GM12878 (cell line): ENCODE results near the gene HSD17B11. TPM values are rescaled to one million over a fixed set of nuclear protein-coding genes. Genes with fewer than 3 reads are reported as not detected.

Experiments used
- BACH1 ChIP-seq: fragments of 450-650 bp; IDR thresholded peaks from 2 replicates; pipeline ENCODE4 v1.6.1; 2017; ENCODE audit warnings: mild to moderate bottlenecking, borderline replicate concordance
- BRCA1 ChIP-seq: IDR thresholded peaks from 2 replicates; pipeline ENCODE4 v1.6.1; 2011; ENCODE audit warnings: low read depth, low read length, improper control_type of control experiment
- CBFB ChIP-seq: IDR thresholded peaks from 2 replicates; pipeline ENCODE4 v1.6.1; 2016; ENCODE audit warnings: antibody characterized with exemption, low read depth
- CREB1 ChIP-seq: IDR thresholded peaks from 2 replicates; pipeline ENCODE4 v1.6.1; 2012; ENCODE audit warnings: low read depth, mild to moderate bottlenecking, inconsistent platforms
- EGR1 ChIP-seq, 2 experiments: IDR thresholded peaks; 1 replicate in 1 of 2; 2 replicates in 1 of 2; pipeline ENCODE4 v1.6.1; 2011 to 2012; ENCODE audit warnings: low read depth in 2 of 2, low read length in 2 of 2, borderline replicate concordance in 1 of 2, mild to moderate bottlenecking in 1 of 2, moderate library complexity in 1 of 2
- GABPA ChIP-seq: IDR thresholded peaks from 2 replicates; pipeline ENCODE4 v1.6.1; 2014; ENCODE audit warnings: antibody characterized with exemption, low read depth, mild to moderate bottlenecking, inconsistent platforms
- JUND ChIP-seq: IDR thresholded peaks from 2 replicates; pipeline ENCODE4 v1.6.1; 2012; ENCODE audit warnings: low read depth, mild to moderate bottlenecking, low read length, improper control_type of control experiment, moderate library complexity
- RAD51 ChIP-seq: fragments of 450-650 bp; IDR thresholded peaks from 2 replicates; pipeline ENCODE4 v1.6.1; 2016; ENCODE audit warnings: moderate library complexity, mild to moderate bottlenecking, inconsistent platforms
- RCOR1 ChIP-seq: conservative IDR thresholded peaks from 2 replicates; pipeline ENCODE4 v1.6.1; 2012; ENCODE audit warnings: low read depth, low read length, improper control_type of control experiment
- RELA ChIP-seq: fragments of 450-650 bp; IDR thresholded peaks from 2 replicates; pipeline ENCODE4 v1.8.0; 2014; ENCODE audit warnings: borderline replicate concordance; ENCODE audit not compliant: partially characterized antibody
- SIX5 ChIP-seq: IDR thresholded peaks from 2 replicates; pipeline ENCODE4 v1.6.1; 2011; ENCODE audit warnings: mild to moderate bottlenecking, low read depth, low read length, moderate library complexity; ENCODE audit not compliant: severe bottlenecking
- SREBF2 ChIP-seq: IDR thresholded peaks from 2 replicates; pipeline ENCODE4 v1.6.1; 2012; ENCODE audit warnings: mild to moderate bottlenecking, low read length
- ZNF207 ChIP-seq: fragments of 450-650 bp; IDR thresholded peaks from 2 replicates; pipeline ENCODE4 v1.6.1; 2014; ENCODE audit warnings: antibody characterized with exemption, mild to moderate bottlenecking, borderline replicate concordance
- ZNF217 ChIP-seq: fragments of 450-650 bp; IDR thresholded peaks from 2 replicates; pipeline ENCODE4 v1.6.1; 2017; ENCODE audit warnings: antibody characterized with exemption, mild to moderate bottlenecking
- polyA plus RNA-seq, 11 experiments: library from polyadenylated mRNA; depleted of rRNA in 4 of 11; unstranded in 6 of 11; stranded (reverse) in 5 of 11; fragments of >200 nt; fragmentation: Nextera tagmentation in 4 of 11; fragmentation: Illumina TruSeq in 1 of 11; extraction: Ambion mirVana in 4 of 11; extraction: Trizol in 1 of 11; gene quantifications; 1 replicate in 1 of 11; 2 replicates in 10 of 11; pipeline versions ENCODE4 v1.2.1 to v1.2.3, GENCODE V29; 2011 to 2016; ENCODE audit warnings: inconsistent platforms in 2 of 11, missing spikeins in 2 of 11, low read depth in 1 of 11
- total RNA-seq, 4 experiments: library from RNA; depleted of rRNA in 3 of 4; stranded (reverse); fragments of >200 nt in 3 of 4; fragmentation: Illumina TruSeq in 1 of 4; extraction: Trizol in 1 of 4; gene quantifications; 2 replicates each; pipeline versions ENCODE4 v1.2.1 to v1.2.3, GENCODE V29; 2013 to 2021
- TF ChIP-seq, protein P1 (sequence below), 3 experiments: IDR thresholded peaks in 2 of 3; conservative IDR thresholded peaks in 1 of 3; 2 replicates each; pipeline ENCODE4 v1.5.1; 2011; ENCODE audit warnings: low read depth in 3 of 3, low read length in 3 of 3, mild to moderate bottlenecking in 3 of 3, control low read depth in 2 of 3, moderate library complexity in 2 of 3, inconsistent platforms in 1 of 3, mixed read lengths in 1 of 3; ENCODE audit not compliant: control insufficient read depth in 2 of 3, insufficient read depth in 1 of 3; ENCODE audit errors: extremely low read depth in 1 of 3
- TF ChIP-seq, protein P2 (sequence below): fragments of 450-650 bp; IDR thresholded peaks from 2 replicates; pipeline ENCODE4 v1.6.1; 2016; ENCODE audit warnings: mild to moderate bottlenecking
- TF ChIP-seq, protein P3 (sequence below): fragments of 450-650 bp; IDR thresholded peaks from 2 replicates; pipeline ENCODE4 v1.6.1; 2017; ENCODE audit warnings: mild to moderate bottlenecking, moderate library complexity
- TF ChIP-seq, protein P4 (sequence below): fragments of 450-650 bp; IDR thresholded peaks from 2 replicates; pipeline ENCODE4 v1.6.1; 2018; ENCODE audit warnings: borderline replicate concordance, mild to moderate bottlenecking; ENCODE audit not compliant: partially characterized antibody

HSD17B11 gene
- total and polyA plus RNA-seq, 10 of the 15 experiments (the other 5 are each of a cell fraction or from before 2014, with no cell fraction given), result 10.3 to 29.5 (median 17.7) TPM

DNA sequence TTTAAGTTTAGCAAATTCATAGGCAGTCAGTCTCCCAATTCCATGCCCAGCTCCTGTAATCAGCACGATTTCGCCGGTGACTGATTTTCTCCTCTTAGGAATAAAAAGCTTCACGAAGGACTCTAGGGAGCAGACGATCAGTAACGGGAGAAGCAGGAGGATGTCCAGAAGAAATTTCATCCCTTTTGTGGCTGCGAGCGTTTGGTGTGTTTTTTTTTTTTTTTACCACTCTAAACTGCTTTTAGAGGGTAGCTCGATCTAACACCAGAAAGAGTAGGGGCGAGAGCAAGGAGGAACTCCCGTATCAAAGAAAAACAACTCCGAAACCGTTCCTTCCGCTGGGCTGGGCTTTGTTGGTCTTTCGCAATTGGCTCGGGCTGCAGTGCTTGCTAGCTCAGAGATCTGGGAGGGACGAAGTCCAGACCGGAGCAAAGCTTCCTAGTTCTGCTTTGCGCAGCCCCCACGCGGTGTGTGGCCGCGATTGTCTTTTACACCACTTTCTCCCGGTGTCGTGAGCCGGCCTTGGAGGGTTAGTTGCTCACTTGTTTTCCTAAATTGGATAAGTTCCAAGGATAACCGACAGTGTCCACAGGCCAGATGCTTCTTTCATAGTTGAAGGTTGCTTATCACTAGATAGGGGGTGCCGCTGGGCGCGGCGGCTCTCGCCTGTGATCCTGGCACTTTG lies at the start of gene HSD17B11 (continued):
- TF ChIP-seq SREBF2 (no peak), SIX5 (no peak), ZNF207 (no peak), ZNF217 (no peak), BACH1 (peak; percentile 45; the same call in 1 of the 2 replicates), CREB1 (no peak), CBFB (no peak), RELA (no peak), EGR1 (IDR thresholded peaks at IDR 0.05; ENCODE audit: borderline replicate concordance in 1 of 2, low read depth in 2 of 2, low read length in 2 of 2) (no peak), RAD51 (no peak; the same call in 1 of the 2 replicates), JUND (no peak), RCOR1 (no peak), GABPA (peak; percentile 57; the same call in 1 of the 2 replicates), BRCA1 (no peak)
- TF ChIP-seq, protein P1, sequence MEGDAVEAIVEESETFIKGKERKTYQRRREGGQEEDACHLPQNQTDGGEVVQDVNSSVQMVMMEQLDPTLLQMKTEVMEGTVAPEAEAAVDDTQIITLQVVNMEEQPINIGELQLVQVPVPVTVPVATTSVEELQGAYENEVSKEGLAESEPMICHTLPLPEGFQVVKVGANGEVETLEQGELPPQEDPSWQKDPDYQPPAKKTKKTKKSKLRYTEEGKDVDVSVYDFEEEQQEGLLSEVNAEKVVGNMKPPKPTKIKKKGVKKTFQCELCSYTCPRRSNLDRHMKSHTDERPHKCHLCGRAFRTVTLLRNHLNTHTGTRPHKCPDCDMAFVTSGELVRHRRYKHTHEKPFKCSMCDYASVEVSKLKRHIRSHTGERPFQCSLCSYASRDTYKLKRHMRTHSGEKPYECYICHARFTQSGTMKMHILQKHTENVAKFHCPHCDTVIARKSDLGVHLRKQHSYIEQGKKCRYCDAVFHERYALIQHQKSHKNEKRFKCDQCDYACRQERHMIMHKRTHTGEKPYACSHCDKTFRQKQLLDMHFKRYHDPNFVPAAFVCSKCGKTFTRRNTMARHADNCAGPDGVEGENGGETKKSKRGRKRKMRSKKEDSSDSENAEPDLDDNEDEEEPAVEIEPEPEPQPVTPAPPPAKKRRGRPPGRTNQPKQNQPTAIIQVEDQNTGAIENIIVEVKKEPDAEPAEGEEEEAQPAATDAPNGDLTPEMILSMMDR (IDR thresholded peaks at IDR 0.05 in 2 of 3, conservative IDR thresholded peaks at IDR 0.05 in 1 of 3; ENCODE audit: control insufficient read depth in 2 of 3, extremely low read depth in 1 of 3, insufficient read depth in 1 of 3, low read depth in 3 of 3, low read length in 3 of 3), result peak; percentile 5 to 14 (median 8); a peak in 3 of 6 replicates
- TF ChIP-seq, protein P2, sequence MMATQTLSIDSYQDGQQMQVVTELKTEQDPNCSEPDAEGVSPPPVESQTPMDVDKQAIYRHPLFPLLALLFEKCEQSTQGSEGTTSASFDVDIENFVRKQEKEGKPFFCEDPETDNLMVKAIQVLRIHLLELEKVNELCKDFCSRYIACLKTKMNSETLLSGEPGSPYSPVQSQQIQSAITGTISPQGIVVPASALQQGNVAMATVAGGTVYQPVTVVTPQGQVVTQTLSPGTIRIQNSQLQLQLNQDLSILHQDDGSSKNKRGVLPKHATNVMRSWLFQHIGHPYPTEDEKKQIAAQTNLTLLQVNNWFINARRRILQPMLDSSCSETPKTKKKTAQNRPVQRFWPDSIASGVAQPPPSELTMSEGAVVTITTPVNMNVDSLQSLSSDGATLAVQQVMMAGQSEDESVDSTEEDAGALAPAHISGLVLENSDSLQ, result no peak
- TF ChIP-seq, protein P3, sequence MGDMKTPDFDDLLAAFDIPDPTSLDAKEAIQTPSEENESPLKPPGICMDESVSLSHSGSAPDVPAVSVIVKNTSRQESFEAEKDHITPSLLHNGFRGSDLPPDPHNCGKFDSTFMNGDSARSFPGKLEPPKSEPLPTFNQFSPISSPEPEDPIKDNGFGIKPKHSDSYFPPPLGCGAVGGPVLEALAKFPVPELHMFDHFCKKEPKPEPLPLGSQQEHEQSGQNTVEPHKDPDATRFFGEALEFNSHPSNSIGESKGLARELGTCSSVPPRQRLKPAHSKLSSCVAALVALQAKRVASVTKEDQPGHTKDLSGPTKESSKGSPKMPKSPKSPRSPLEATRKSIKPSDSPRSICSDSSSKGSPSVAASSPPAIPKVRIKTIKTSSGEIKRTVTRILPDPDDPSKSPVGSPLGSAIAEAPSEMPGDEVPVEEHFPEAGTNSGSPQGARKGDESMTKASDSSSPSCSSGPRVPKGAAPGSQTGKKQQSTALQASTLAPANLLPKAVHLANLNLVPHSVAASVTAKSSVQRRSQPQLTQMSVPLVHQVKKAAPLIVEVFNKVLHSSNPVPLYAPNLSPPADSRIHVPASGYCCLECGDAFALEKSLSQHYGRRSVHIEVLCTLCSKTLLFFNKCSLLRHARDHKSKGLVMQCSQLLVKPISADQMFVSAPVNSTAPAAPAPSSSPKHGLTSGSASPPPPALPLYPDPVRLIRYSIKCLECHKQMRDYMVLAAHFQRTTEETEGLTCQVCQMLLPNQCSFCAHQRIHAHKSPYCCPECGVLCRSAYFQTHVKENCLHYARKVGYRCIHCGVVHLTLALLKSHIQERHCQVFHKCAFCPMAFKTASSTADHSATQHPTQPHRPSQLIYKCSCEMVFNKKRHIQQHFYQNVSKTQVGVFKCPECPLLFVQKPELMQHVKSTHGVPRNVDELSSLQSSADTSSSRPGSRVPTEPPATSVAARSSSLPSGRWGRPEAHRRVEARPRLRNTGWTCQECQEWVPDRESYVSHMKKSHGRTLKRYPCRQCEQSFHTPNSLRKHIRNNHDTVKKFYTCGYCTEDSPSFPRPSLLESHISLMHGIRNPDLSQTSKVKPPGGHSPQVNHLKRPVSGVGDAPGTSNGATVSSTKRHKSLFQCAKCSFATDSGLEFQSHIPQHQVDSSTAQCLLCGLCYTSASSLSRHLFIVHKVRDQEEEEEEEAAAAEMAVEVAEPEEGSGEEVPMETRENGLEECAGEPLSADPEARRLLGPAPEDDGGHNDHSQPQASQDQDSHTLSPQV, result no peak
- TF ChIP-seq, protein P4, sequence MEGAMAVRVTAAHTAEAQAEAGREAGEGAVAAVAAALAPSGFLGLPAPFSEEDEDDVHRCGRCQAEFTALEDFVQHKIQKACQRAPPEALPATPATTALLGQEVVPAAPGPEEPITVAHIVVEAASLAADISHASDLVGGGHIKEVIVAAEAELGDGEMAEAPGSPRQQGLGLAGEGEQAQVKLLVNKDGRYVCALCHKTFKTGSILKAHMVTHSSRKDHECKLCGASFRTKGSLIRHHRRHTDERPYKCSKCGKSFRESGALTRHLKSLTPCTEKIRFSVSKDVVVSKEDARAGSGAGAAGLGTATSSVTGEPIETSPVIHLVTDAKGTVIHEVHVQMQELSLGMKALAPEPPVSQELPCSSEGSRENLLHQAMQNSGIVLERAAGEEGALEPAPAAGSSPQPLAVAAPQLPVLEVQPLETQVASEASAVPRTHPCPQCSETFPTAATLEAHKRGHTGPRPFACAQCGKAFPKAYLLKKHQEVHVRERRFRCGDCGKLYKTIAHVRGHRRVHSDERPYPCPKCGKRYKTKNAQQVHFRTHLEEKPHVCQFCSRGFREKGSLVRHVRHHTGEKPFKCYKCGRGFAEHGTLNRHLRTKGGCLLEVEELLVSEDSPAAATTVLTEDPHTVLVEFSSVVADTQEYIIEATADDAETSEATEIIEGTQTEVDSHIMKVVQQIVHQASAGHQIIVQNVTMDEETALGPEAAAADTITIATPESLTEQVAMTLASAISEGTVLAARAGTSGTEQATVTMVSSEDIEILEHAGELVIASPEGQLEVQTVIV, result peak; percentile 77
